NB4 (cell line): ENCODE measurements around the gene CCDC158.

Source experiments
- CTCF ChIP-seq: IDR thresholded peaks from one replicate; pipeline ENCODE4 v1.5.1; 2012; ENCODE audit warnings: low read depth, low read length
- MAX ChIP-seq: IDR thresholded peaks from 2 replicates; pipeline ENCODE4 v1.6.1; 2011; ENCODE audit warnings: low read depth, low read length
- MYC ChIP-seq: IDR thresholded peaks from 2 replicates; pipeline ENCODE4 v1.6.1; 2011; ENCODE audit warnings: low read depth, low read length
- POLR2A ChIP-seq: IDR thresholded peaks from 2 replicates; pipeline ENCODE4 v1.6.1; 2011; ENCODE audit warnings: mild to moderate bottlenecking; ENCODE audit not compliant: insufficient read length; ENCODE audit errors: extremely low read depth

- TF ChIP-seq POLR2A = no peak
- TF ChIP-seq CTCF = no peak
- TF ChIP-seq MAX = no peak
- TF ChIP-seq MYC = no peak
Measured at GRCh38 chr4:76377481-76377901, 43.5 kb downstream of the CCDC158 start.
